GM04503 (cell line): ENCODE results near the gene DAPK1.
A peak's percentile ranks its signal among the peaks of the same experiment; 100 is the strongest.

Experiments used
- DNase-seq: peaks from one replicate; pipeline ENCODE4 v3.0.0-alpha.2; 2012; ENCODE audit warnings: low read depth

The DAPK1 gene

DNA sequence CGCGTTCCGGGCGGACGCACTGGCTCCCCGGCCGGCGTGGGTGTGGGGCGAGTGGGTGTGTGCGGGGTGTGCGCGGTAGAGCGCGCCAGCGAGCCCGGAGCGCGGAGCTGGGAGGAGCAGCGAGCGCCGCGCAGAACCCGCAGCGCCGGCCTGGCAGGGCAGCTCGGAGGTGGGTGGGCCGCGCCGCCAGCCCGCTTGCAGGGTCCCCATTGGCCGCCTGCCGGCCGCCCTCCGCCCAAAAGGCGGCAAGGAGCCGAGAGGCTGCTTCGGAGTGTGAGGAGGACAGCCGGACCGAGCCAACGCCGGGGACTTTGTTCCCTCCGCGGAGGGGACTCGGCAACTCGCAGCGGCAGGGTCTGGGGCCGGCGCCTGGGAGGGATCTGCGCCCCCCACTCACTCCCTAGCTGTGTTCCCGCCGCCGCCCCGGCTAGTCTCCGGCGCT is at the start of gene DAPK1:
DAPK1 (plus strand) TSS at position 264 of the 442 bp plus-strand sequence. CDS start 1,211 bp downstream, outside the sequence.
- DNase-seq = no peak

GRCh38 chr9:87451149-87451548 is 46.5 kb upstream of the DAPK1 start:
- no peak for DNase-seq

GRCh38 chr9:87455407-87455806 is 42.3 kb upstream of the DAPK1 start:
- DNase-seq = no peak

GRCh38 chr9:87461256-87461655 is 36.4 kb upstream of the DAPK1 start:
- DNase-seq = no peak

DNA sequence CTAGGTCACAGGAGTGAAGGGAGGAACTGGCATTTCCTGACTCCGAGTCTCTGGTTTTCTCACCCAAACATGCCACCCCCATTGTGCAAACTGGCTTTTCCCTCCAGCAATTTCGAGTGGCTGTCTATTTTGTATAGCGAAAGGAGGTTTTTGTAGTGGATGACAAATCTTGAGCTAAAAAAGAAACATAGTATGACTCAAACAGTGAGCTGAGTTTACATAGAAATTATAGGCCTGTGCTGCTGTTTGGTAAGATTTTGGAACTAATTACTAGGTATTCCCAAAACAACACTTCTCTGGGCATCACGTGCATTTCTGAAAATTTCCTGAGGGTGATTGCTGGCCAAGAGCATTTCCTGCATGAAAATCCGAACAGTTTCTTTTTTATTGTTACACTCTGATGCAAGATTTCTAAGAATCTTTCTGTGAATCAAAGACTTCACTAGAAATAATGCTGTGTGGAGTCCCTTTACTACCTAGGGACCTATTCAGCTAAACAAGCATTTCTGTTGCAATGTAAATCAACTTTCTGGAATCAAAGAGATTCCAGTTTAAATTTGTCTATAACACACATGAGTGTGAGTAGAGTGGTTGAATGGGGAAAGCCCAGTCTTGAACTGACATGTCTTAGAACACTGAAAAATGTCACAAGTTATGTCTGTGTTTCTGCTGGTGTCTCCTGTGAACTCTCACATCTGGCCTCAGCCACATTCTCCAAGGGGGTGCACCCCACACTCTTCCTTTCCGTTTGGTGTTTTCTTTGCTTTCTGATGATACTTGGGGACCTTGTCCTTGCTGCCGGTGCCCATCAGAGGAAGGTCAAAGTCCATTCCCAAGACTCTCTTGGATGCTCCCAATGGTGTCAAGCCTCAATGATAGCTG is 33.3 kb upstream of the DAPK1 start:
- DNase-seq = peak; percentile 45

DNA sequence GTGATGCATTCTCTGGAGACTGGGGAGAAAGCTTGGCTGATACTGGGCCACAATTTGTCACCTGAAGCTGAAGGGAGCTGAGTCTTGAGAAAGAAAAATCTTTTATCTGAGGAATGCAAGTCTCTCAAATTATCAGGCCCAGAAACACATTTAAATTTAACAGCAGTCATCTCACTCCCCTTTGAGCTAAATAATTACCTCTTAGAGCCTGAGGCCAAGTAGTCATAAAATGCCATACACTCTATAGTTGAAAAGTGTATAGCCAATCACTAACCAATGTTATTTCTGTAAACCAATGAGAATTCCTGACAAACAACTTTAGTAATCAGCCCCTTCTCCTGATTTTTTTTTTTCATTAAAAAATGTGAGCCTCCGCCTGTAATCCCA is 32.7 kb upstream of the DAPK1 start:
- DNase-seq = no peak

DNA sequence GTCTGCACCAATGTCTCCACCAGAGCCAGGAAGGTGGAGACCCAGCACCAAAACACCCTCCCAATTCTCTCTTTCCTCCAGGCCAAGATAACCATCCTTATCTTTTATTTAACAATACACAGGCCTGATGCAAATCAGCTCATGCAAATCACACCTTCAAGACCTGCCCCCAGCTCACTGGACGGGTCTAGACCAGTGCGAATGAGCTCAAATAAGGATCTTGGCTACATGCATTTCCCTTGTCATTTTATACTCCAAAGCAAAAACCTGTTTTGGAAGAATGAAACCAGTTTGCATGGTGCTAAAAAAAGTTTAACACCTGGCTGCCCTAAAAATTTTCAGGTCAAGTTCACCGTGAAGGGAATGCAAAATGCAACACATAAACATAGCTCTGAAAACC is 31.9 kb upstream of the DAPK1 start:
- DNase-seq = no peak

DNA sequence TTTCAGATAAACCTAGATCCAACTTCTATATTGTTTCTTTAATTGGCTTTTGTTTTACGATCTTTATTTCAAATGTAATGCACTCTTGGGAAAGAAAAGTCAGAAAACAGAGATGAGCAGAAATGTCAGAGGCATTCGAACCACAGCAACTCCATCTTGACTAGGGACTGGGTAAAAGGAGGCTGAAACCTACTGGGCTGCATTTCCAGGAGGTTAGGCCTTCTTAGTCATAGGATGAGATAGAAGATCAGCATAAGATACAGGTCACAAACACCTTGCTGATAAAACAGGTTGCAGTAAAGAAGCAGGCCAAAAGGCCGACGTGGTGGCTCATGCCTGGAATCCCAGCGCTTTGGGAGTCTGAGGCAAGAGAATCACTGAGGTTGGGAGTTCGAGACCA is 30.5 kb upstream of the DAPK1 start:
- DNase-seq = no peak

GRCh38 chr9:87469793-87470465 is 27.7 kb upstream of the DAPK1 start:
- DNase-seq = no peak

- no peak for DNase-seq
Measured at GRCh38 chr9:87471746-87472145, 25.9 kb upstream of the DAPK1 start.

- no peak for DNase-seq
Measured at GRCh38 chr9:87475463-87475862, 22.2 kb upstream of the DAPK1 start.

GRCh38 chr9:87478226-87478992 is 19.3 kb upstream of the DAPK1 start:
- no peak for DNase-seq

DNA sequence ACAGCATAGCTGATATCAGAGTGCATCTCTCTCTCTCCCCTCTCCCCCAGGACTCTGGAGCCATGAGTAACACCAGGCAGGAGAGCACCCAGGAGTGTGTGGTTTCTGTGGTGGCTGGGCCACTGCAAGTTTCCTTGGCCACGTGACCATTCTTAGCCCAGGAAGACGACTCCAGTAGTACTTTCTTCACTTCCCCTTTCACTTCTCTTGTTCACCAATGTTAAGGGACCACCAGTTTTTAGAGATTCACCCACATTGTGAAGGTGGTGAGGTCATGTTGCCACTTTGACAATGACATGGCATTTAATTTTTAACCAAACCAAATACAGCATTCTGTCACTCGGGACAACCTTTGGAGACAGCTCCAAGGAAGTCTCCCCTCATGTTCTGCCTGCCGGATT is 17.9 kb upstream of the DAPK1 start:
- no peak for DNase-seq

DNA sequence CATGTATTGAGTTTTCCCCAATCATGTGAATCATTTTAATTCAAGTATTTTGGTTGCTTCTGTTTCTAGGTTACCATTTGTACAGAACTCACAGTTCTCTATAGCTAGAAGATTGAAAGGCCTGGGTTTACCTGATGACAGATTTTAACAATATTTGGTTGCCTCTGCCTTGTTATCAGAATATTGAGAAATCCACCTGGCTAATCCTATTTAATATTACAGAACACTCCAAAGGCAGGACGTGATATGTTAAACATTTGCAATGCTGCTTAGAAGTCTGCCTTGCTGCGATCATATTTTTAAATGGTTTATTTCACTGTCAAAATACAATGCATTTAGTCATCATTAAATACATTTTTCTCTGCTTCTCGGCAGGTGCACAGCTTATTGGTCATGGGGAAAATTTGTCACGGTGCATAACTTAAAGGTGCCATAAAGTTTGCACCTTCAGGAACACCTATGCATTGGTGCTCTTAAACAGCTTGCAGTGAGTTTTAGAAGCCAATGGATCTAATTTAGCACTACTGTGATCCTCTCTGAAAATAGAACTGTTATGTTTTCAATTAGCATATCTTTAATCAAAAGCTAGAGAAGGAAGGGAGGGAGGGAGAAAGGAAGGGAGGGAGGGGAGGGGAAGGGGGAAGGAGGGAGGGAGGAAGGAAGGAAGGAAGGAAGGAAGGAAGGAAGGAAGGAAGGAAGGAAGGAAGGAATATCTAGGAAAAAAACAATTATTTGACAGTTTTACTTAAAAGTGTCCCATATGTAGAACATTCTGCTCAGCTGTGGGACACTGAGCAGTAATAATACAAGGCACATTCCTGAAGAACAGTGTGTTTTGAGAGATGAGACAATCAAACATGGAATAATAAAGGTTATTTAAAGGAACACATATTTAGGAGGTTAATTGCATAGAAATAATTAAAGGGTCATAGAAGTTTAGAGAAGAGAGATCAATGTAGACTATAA is 15.5 kb upstream of the DAPK1 start:
- DNase-seq = no peak

- no peak for DNase-seq
Measured at GRCh38 chr9:87490225-87490624, 7.4 kb upstream of the DAPK1 start.

DNA sequence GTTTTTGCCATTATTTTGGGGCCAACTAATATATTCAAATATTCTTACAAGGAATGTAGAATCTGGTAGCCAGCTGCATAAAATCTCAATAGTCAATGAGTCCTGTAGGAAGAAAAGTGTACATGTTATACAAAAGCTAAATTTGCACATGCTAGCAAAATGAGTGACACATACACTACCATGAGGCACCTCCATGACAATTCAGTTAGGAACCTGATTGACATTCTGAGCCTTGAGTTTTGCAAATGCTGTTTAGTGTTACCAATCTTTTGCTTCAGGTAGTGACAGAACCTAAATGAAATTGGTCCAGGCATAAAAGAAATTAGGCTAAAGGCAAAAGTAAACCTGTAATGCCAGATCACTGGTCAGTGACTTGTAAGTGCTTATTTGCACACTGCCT is 6.8 kb upstream of the DAPK1 start:
- no peak for DNase-seq

- no peak for DNase-seq
Measured at GRCh38 chr9:87491523-87491922, 6.1 kb upstream of the DAPK1 start.

- DNase-seq = no peak
Measured at GRCh38 chr9:87492642-87493041, 5.0 kb upstream of the DAPK1 start.

DNA sequence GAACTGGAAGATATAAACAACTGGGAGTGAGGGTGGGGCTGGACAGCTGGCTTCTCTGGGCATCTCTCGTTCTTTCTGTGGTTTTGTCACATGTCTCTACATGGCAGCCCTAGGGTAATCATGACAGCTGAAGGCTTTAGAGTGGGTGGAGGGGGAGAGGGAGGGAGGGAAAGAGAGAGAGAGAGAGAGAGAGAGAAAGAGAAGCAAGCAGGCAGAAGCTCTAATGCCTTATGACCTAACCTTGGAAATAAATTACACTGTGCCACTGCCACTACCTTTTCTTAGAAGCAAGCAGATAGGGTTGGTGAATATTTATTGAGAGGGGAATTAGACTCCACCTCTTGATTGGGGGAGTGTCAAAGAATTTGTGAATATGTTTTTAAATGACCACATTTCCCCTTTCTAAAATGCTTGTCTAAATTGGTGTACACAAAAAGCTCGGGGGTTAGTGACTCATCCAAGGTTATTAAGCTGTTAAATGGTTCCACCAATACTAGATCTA is 2.6 kb upstream of the DAPK1 start:
- DNase-seq = no peak

DNA sequence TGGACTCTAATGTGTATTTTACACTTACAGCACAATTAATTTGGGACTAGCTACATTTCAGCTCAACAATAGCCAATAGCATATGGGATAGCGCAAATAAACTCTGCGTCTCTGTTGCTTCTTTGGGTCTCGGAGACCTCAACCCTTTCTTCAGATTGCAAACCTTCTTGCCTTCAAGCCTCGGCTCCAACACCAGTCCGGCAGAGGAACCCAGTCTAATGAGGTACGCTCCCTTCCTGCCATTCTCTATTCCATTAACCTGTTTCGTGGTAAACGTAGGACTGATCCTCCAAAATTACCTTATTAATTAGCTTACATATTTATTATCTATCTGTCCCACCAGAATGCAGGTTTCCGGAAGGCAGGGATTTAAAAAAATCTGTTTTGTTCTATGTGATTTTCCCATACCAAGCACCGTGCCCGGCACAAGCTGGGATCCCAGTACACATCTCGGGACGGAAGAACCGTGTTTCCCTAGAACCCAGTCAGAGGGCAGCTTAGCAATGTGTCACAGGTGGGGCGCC is 525 bp upstream of the DAPK1 start:
- no peak for DNase-seq
